ENCODE measurements around the gene DHCR24. TPM values are rescaled to one million over a fixed set of nuclear protein-coding genes. Genes with fewer than 3 reads are reported as not detected.

DHCR24 gene
- total RNA-seq, 1 donor from 2014 or later: 168 TPM

GRCh38 chr1:54819195-54819536, 67.8 kb downstream of the DHCR24 start:
- TF ChIP-seq EZH2 (IDR thresholded peaks at IDR 0.05; ENCODE audit: insufficient read depth, low read length) (no peak), CTCF (IDR thresholded peaks at IDR 0.05; ENCODE audit: insufficient read depth, low read depth, low read length) (no peak)

DNA sequence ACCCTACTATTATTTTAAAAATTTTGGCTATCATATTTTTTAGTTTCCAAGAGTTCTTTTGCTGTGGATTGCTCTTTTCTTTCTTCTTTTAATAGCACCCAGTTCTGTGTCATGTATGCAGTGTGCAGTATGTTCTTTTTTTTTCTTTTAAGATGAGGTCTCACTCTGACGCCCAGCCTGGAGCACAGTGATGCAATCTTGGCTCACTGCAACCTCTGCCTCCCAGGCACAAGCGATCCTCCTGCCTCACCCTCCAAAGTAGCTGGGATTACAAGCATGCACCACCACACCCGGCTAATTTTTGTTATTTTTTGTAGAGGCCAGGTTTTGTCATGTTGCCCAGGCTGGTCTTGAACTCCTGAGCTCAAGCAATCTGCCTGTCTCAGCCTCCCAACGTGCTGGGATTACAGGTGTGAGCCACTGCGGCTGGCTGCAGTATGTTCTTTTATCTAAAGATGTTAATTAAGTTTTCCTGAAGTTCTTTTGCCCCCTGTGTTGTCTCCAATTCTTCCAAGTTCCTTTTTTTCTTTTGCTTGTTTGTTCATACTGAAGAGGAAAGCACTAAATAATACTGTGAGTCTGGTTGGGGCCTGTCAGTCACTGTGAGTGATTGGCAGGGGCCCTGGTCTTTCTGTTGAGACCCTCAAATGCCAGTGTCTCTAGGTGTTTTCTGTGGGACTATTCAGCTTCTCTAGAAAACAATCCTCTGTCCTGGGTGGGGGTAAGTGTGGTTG, 68.4 kb downstream of the DHCR24 start:
- Mint-ChIP-seq H3K27ac (ENCODE audit: unreplicated experiment) (no peak overlapping the region), H3K4me3 (ENCODE audit: unreplicated experiment) (no peak overlapping the region), H3K9me3 (ENCODE audit: unreplicated experiment) (peaks cover 5% of the 10 kb centered on the region), H3K36me3 (ENCODE audit: low read depth, unreplicated experiment) (no peaks in the 10 kb centered on the region), H3K4me1 (ENCODE audit: low read depth, unreplicated experiment) (no peaks in the 10 kb centered on the region), H3K27me3 (ENCODE audit: low read depth, unreplicated experiment) (peaks cover 17% of the 10 kb centered on the region)
- FAIRE-seq: no peak
- Histone ChIP-seq H4K20me1 (ENCODE audit: insufficient read depth, low read length) (no peaks in the 10 kb centered on the region), H3K27me3 (ENCODE audit: insufficient read depth, low read length) (peaks cover 3% of the 10 kb centered on the region), H3K4me3 (ENCODE audit: insufficient read depth, low read depth, low read length) (no peak overlapping the region), H3K9me3 (ENCODE audit: insufficient read depth, low read depth, low read length) (no peaks in the 10 kb centered on the region), H3K79me2 (ENCODE audit: insufficient read depth, low read length) (no peaks in the 10 kb centered on the region), H3K36me3 (ENCODE audit: insufficient read depth, low read length) (no peaks in the 10 kb centered on the region), H3K4me1 (ENCODE audit: insufficient read depth, low read length) (no peaks in the 10 kb centered on the region), H3K9ac (ENCODE audit: low read length) (no peak overlapping the region), H3K27ac (ENCODE audit: low read depth, low read length) (no peak overlapping the region), H3K4me2 (ENCODE audit: low read length) (no peak overlapping the region), H2AFZ (ENCODE audit: low read depth, low read length) (no peak overlapping the region)
- DNase-seq (ENCODE audit: low read depth): no peak
- TF ChIP-seq EZH2 (IDR thresholded peaks at IDR 0.05; ENCODE audit: insufficient read depth, low read length): no peak
- no peak for TF ChIP-seq CTCF (IDR thresholded peaks at IDR 0.05; ENCODE audit: insufficient read depth, low read depth, low read length)

More at GRCh38 chr1:54819195-54819536, 67.8 kb downstream of the DHCR24 start:
- no peak overlapping the region for H3K4me3 ChIP-seq (ENCODE audit: insufficient read depth, low read depth, low read length)
- no peaks in the 10 kb centered on the region for H3K79me2 ChIP-seq (ENCODE audit: insufficient read depth, low read length)
- no peaks in the 10 kb centered on the region for H3K4me1 ChIP-seq (ENCODE audit: insufficient read depth, low read length)
- H3K27ac ChIP-seq (ENCODE audit: low read depth, low read length): no peak overlapping the region
- no peaks in the 10 kb centered on the region for H3K9me3 ChIP-seq (ENCODE audit: insufficient read depth, low read depth, low read length)
- peaks cover 3% of the 10 kb centered on the region for H3K27me3 ChIP-seq (ENCODE audit: insufficient read depth, low read length)
- DNase-seq (ENCODE audit: low read depth) (no peak), FAIRE-seq (no peak)
- no peak overlapping the region for H3K9ac ChIP-seq (ENCODE audit: low read length)
- Mint-ChIP-seq H3K4me1 (ENCODE audit: low read depth, unreplicated experiment) (no peaks in the 10 kb centered on the region), H3K27me3 (ENCODE audit: low read depth, unreplicated experiment) (peaks cover 17% of the 10 kb centered on the region), H3K27ac (ENCODE audit: unreplicated experiment) (no peak overlapping the region), H3K9me3 (ENCODE audit: unreplicated experiment) (peaks cover 6% of the 10 kb centered on the region), H3K36me3 (ENCODE audit: low read depth, unreplicated experiment) (no peaks in the 10 kb centered on the region), H3K4me3 (ENCODE audit: unreplicated experiment) (no peak overlapping the region)
- no peaks in the 10 kb centered on the region for H3K36me3 ChIP-seq (ENCODE audit: insufficient read depth, low read length)
- no peak overlapping the region for H3K4me2 ChIP-seq (ENCODE audit: low read length)
- no peak overlapping the region for H2AFZ ChIP-seq (ENCODE audit: low read depth, low read length)
- H4K20me1 ChIP-seq (ENCODE audit: insufficient read depth, low read length): no peaks in the 10 kb centered on the region

- TF ChIP-seq EZH2 (IDR thresholded peaks at IDR 0.05; ENCODE audit: insufficient read depth, low read length) (no peak), CTCF (IDR thresholded peaks at IDR 0.05; ENCODE audit: insufficient read depth, low read depth, low read length) (no peak)
- no peaks in the 10 kb centered on the region for H3K36me3 ChIP-seq (ENCODE audit: insufficient read depth, low read length)
- no peak overlapping the region for H3K27ac ChIP-seq (ENCODE audit: low read depth, low read length)
- H2AFZ ChIP-seq (ENCODE audit: low read depth, low read length): no peak overlapping the region
- H3K9me3 ChIP-seq (ENCODE audit: insufficient read depth, low read depth, low read length): no peaks in the 10 kb centered on the region
- DNase-seq (ENCODE audit: low read depth) (no peak), FAIRE-seq (no peak)
- no peak overlapping the region for H3K9ac ChIP-seq (ENCODE audit: low read length)
- no peaks in the 10 kb centered on the region for H4K20me1 ChIP-seq (ENCODE audit: insufficient read depth, low read length)
- Mint-ChIP-seq H3K4me3 (ENCODE audit: unreplicated experiment) (no peak overlapping the region), H3K27me3 (ENCODE audit: low read depth, unreplicated experiment) (peaks cover 20% of the 10 kb centered on the region), H3K4me1 (ENCODE audit: low read depth, unreplicated experiment) (no peaks in the 10 kb centered on the region), H3K36me3 (ENCODE audit: low read depth, unreplicated experiment) (no peaks in the 10 kb centered on the region), H3K27ac (ENCODE audit: unreplicated experiment) (no peak overlapping the region), H3K9me3 (ENCODE audit: unreplicated experiment) (no peaks in the 10 kb centered on the region)
- no peaks in the 10 kb centered on the region for H3K4me1 ChIP-seq (ENCODE audit: insufficient read depth, low read length)
- no peak overlapping the region for H3K4me3 ChIP-seq (ENCODE audit: insufficient read depth, low read depth, low read length)
- H3K27me3 ChIP-seq (ENCODE audit: insufficient read depth, low read length): peaks cover 6% of the 10 kb centered on the region
- no peaks in the 10 kb centered on the region for H3K79me2 ChIP-seq (ENCODE audit: insufficient read depth, low read length)
- no peak overlapping the region for H3K4me2 ChIP-seq (ENCODE audit: low read length)
These were observed 70.0 kb downstream of the DHCR24 start for GRCh38 chr1:54816951-54817350.

Measured in astrocyte (in vitro differentiated cells and primary cell).